IMR-90 (cell line): ENCODE results near the gene NME1. TPM values are rescaled to one million over a fixed set of nuclear protein-coding genes. Genes with fewer than 3 reads are reported as not detected.

Source experiments
- ATAC-seq: fragments of 200-7000 bp; cut with Tn5 transposase; 2 replicates; pipeline ENCODE4 v1.9.1; 2020; ENCODE audit warnings: low read depth, mild to moderate bottlenecking, moderate library complexity
- BruUV-seq: library from RNA; stranded (reverse); fragments of 400-500 nt; replicated peaks from 2 replicates; lab custom pipeline; 2021; lab: Mats Ljungman, UMichigan
- CTCF ChIA-PET: fragments of 300-600 bp; formaldehyde crosslinking; extraction: SDS; loops from one replicate; lab custom pipeline; 2021; ENCODE audit warnings: antibody characterized with exemption; lab: Yijun Ruan, JAX
- POLR2A ChIA-PET: fragments of 300-600 bp; sonication (Branson Sonifier 250); formaldehyde crosslinking; loops from one replicate; lab custom pipeline; 2022; ENCODE audit warnings: antibody characterized with exemption; ENCODE audit not compliant: unreplicated experiment; lab: Charles Lee
- DNase-seq: peaks from one replicate; pipeline ENCODE4 v3.0.0; 2013
- H2AFZ ChIP-seq: replicated peaks from 2 replicates; pipeline ENCODE3; 2013; ENCODE audit warnings: low read length, mild to moderate bottlenecking; ENCODE audit not compliant: poor library complexity
- H2AK5ac ChIP-seq: 2 replicates; pipeline ENCODE4 v1.6.1; 2013; ENCODE audit warnings: low read depth, low read length, inconsistent platforms
- H2AK9ac ChIP-seq: replicated peaks from 2 replicates; pipeline ENCODE3; 2013; ENCODE audit warnings: mild to moderate bottlenecking, low read depth, low read length, moderate library complexity; ENCODE audit not compliant: poor library complexity
- H2BK120ac ChIP-seq: 2 replicates; pipeline ENCODE4 v1.6.1; 2013; ENCODE audit warnings: low read depth, low read length, inconsistent platforms
- H2BK15ac ChIP-seq: 3 replicates; pipeline ENCODE4 v1.6.1; 2013; ENCODE audit warnings: low read depth, low read length, inconsistent platforms
- H2BK20ac ChIP-seq: 2 replicates; pipeline ENCODE4 v1.6.1; 2013; ENCODE audit warnings: low read depth, mild to moderate bottlenecking, inconsistent platforms, low read length, moderate library complexity
- H2BK5ac ChIP-seq: 2 replicates; pipeline ENCODE4 v1.6.1; 2013; ENCODE audit warnings: mild to moderate bottlenecking, low read depth, low read length, inconsistent platforms; ENCODE audit not compliant: poor library complexity, severe bottlenecking
- H3K14ac ChIP-seq: replicated peaks from 2 replicates; pipeline ENCODE4 v1.6.1; 2013; ENCODE audit warnings: low read depth, low read length, inconsistent platforms
- H3K18ac ChIP-seq: 2 replicates; pipeline ENCODE4 v1.6.1; 2013; ENCODE audit warnings: low read depth, low read length, control low read depth
- H3K23ac ChIP-seq: 2 replicates; pipeline ENCODE4 v1.6.1; 2013; ENCODE audit warnings: low read depth, low read length, inconsistent platforms
- H3K27ac ChIP-seq: 2 replicates; pipeline ENCODE4 v1.5.1; 2013; ENCODE audit warnings: mild to moderate bottlenecking, control low read depth, low read length; ENCODE audit not compliant: insufficient read depth
- H3K27me3 ChIP-seq: 2 replicates; pipeline ENCODE4 v1.6.1; 2013; ENCODE audit warnings: low read length; ENCODE audit not compliant: control insufficient read depth, insufficient read depth
- H3K36me3 ChIP-seq: 2 replicates; pipeline ENCODE4 v1.6.1; 2013; ENCODE audit warnings: low read length, mixed read lengths; ENCODE audit not compliant: control insufficient read depth, insufficient read depth
- H3K4ac ChIP-seq: 2 replicates; pipeline ENCODE4 v1.6.1; 2013; ENCODE audit warnings: low read depth, low read length, inconsistent platforms
- H3K4me1 ChIP-seq: 2 replicates; pipeline ENCODE4 v1.6.1; 2013; ENCODE audit warnings: low read length, mixed read lengths; ENCODE audit not compliant: control insufficient read depth, insufficient read depth
- H3K4me2 ChIP-seq: 2 replicates; pipeline ENCODE4 v1.6.1; 2013; ENCODE audit warnings: low read depth, mild to moderate bottlenecking, control low read depth, low read length, moderate library complexity
- H3K4me3 ChIP-seq: 2 replicates; pipeline ENCODE4 v1.5.1; 2013; ENCODE audit warnings: low read depth, mild to moderate bottlenecking, control low read depth, low read length, moderate library complexity; ENCODE audit not compliant: insufficient read depth
- H3K56ac ChIP-seq: 2 replicates; pipeline ENCODE4 v1.6.1; 2013; ENCODE audit warnings: low read length, inconsistent platforms; ENCODE audit not compliant: insufficient read depth; ENCODE audit errors: extremely low read depth
- H3K79me1 ChIP-seq, 2 experiments: 2 replicates each; pipeline ENCODE4 v1.6.1; 2013; ENCODE audit warnings: low read length in 2 of 2, inconsistent platforms in 1 of 2, low read depth in 1 of 2
- H3K9ac ChIP-seq: 2 replicates; pipeline ENCODE4 v1.6.1; 2013; ENCODE audit warnings: low read depth, low read length, control low read depth
- H3K9me1 ChIP-seq: 2 replicates; pipeline ENCODE4 v1.6.1; 2013; ENCODE audit warnings: low read length, inconsistent platforms; ENCODE audit not compliant: insufficient read depth
- H3K9me3 ChIP-seq: 2 replicates; pipeline ENCODE4 v1.6.1; 2013; ENCODE audit warnings: low read length; ENCODE audit not compliant: control insufficient read depth, insufficient read depth
- H4K20me1 ChIP-seq: 2 replicates; pipeline ENCODE4 v1.6.1; 2013; ENCODE audit warnings: low read length, inconsistent platforms; ENCODE audit not compliant: insufficient read depth
- H4K5ac ChIP-seq: 2 replicates; pipeline ENCODE4 v1.6.1; 2013; ENCODE audit warnings: mild to moderate bottlenecking, low read depth, low read length, control low read depth
- H4K8ac ChIP-seq, 2 experiments: 2 replicates each; pipeline ENCODE4 v1.6.1; 2013; ENCODE audit warnings: low read depth in 2 of 2, low read length in 2 of 2, control low read depth in 1 of 2, inconsistent platforms in 1 of 2
- H4K91ac ChIP-seq: 2 replicates; pipeline ENCODE4 v1.6.1; 2013; ENCODE audit warnings: low read depth, low read length, inconsistent platforms; ENCODE audit not compliant: insufficient read depth
- BHLHE40 ChIP-seq: fragments of 150-350 bp; IDR thresholded peaks from 2 replicates; pipeline ENCODE4 v1.6.1; 2016; ENCODE audit warnings: mild to moderate bottlenecking, low read depth, low read length
- CEBPB ChIP-seq: IDR thresholded peaks from 2 replicates; pipeline ENCODE4 v1.6.1; 2012; ENCODE audit warnings: low read depth, low read length, improper control_type of control experiment
- CHD1 ChIP-seq: IDR thresholded peaks from 2 replicates; pipeline ENCODE4 v1.6.1; 2012; ENCODE audit warnings: low read depth, low read length, improper control_type of control experiment
- ELK1 ChIP-seq: fragments of 150-350 bp; IDR thresholded peaks from 2 replicates; pipeline ENCODE4 v1.6.1; 2016; ENCODE audit warnings: low read depth, mild to moderate bottlenecking, low read length, moderate library complexity, borderline replicate concordance
- FOS ChIP-seq: fragments of 150-350 bp; IDR thresholded peaks from 2 replicates; pipeline ENCODE4 v1.6.1; 2016; ENCODE audit warnings: low read depth, low read length
- MAFK ChIP-seq: IDR thresholded peaks from 2 replicates; pipeline ENCODE4 v1.6.1; 2012; ENCODE audit warnings: low read depth, low read length, improper control_type of control experiment
- MAZ ChIP-seq: IDR thresholded peaks from 2 replicates; pipeline ENCODE4 v1.6.1; 2012; ENCODE audit warnings: low read depth, mild to moderate bottlenecking, low read length, improper control_type of control experiment, moderate library complexity, borderline replicate concordance
- MXI1 ChIP-seq: IDR thresholded peaks from 2 replicates; pipeline ENCODE4 v1.6.1; 2012; ENCODE audit warnings: low read depth, mild to moderate bottlenecking, low read length, moderate library complexity, borderline replicate concordance
- NFE2L2 ChIP-seq: fragments of 150-350 bp; IDR thresholded peaks from 2 replicates; pipeline ENCODE4 v1.6.1; 2016; ENCODE audit warnings: low read depth, mild to moderate bottlenecking, low read length
- POLR2A ChIP-seq: IDR thresholded peaks from 2 replicates; pipeline ENCODE4 v1.6.1; 2012; ENCODE audit warnings: mild to moderate bottlenecking, low read depth, low read length
- RCOR1 ChIP-seq: IDR thresholded peaks from 2 replicates; pipeline ENCODE4 v1.6.1; 2012; ENCODE audit warnings: mild to moderate bottlenecking, low read length, improper control_type of control experiment; ENCODE audit not compliant: insufficient replicate concordance
- RFX5 ChIP-seq: IDR thresholded peaks from 2 replicates; pipeline ENCODE4 v1.8.0; 2012; ENCODE audit warnings: low read depth, mild to moderate bottlenecking, low read length, moderate library complexity
- USF2 ChIP-seq: fragments of 150-350 bp; IDR thresholded peaks from 2 replicates; pipeline ENCODE4 v1.6.1; 2017; ENCODE audit warnings: mild to moderate bottlenecking, antibody characterized with exemption, low read length, low read depth
- WGBS, 2 experiments: methylation state at CpG; one replicate each; pipeline versions ENCODE4 v1.1.5 to v1.1.7; 2013; ENCODE audit warnings: missing lambda C conversion rate in 2 of 2; ENCODE audit not compliant: insufficient read length in 1 of 2; ENCODE audit errors: extremely low coverage in 2 of 2; 5-methylcytosine and 5-hydroxymethylcytosine counted together
- dilution Hi-C: fragments of 300-500 bp; cut with HindIII; formaldehyde crosslinking; loops from one replicate; pipeline ENCODE4 v1.14.3; 2018; ENCODE audit warnings: low sequenced_read_pairs; ENCODE audit not compliant: unreplicated experiment
- in situ Hi-C: fragments of 300-500 bp; cut with MboI; formaldehyde crosslinking; loops from 3 replicates; pipeline ENCODE4 v1.14.3; 2019; ENCODE audit warnings: low sequenced_read_pairs, inconsistent platforms, mixed read lengths
- intact Hi-C: fragments of 100-400 bp; cut with micrococcal nuclease; formaldehyde crosslinking; loops from 2 replicates; pipeline ENCODE4 v1.10.0; 2022
- polyA plus RNA-seq, 3 experiments: library from polyadenylated mRNA; depleted of rRNA; stranded (reverse); fragments of >200 nt; gene quantifications; 2 replicates each; pipeline ENCODE4 v1.2.3, GENCODE V29; 2012; ENCODE audit warnings: low replicate concordance in 1 of 3
- total RNA-seq: library from RNA; depleted of rRNA; stranded (reverse); fragments of >200 nt; gene quantifications from 2 replicates; pipeline ENCODE4 v1.2.3, GENCODE V29; 2012

Gene NME1
- total and polyA plus RNA-seq, 2 of the 4 experiments (the other 2 are of a cell fraction), result 311 to 312 TPM

GRCh38 chr17:51170736-51171135 is 17.4 kb downstream of the NME1 start:
- Histone ChIP-seq H2BK5ac (no peak overlapping the region), H4K5ac (no peak overlapping the region), H3K14ac (no peak overlapping the region), H3K9ac (no peak overlapping the region), H3K27ac (no peak overlapping the region), H2BK120ac (no peak overlapping the region), H3K4me3 (no peak overlapping the region), H3K23ac (no peak overlapping the region), H2AFZ (no peak overlapping the region), H3K79me1 (peaks cover 27 to 43% of the 10 kb centered on the region in 2 experiments), H2AK5ac (no peak overlapping the region), H3K4me2 (no peak overlapping the region), H4K91ac (no peak overlapping the region), H3K9me1 (peaks cover 8% of the 10 kb centered on the region; the same call in 1 of the 2 replicates), H4K8ac (no peak overlapping the region), H2AK9ac (no peak overlapping the region), H3K4ac (no peak overlapping the region), H2BK20ac (no peak overlapping the region), H2BK15ac (no peak overlapping the region), H3K9me3 (no peaks in the 10 kb centered on the region), H3K4me1 (peaks cover 4% of the 10 kb centered on the region; the same call in 1 of the 2 replicates), H3K18ac (no peak overlapping the region), H4K20me1 (peaks cover 19% of the 10 kb centered on the region), H3K27me3 (no peaks in the 10 kb centered on the region), H3K56ac (no peak overlapping the region), H3K36me3 (peaks cover 31% of the 10 kb centered on the region)
- BruUV-seq, result no TSS peak
- DNase-seq (no peak), ATAC-seq (no peak)
- intact Hi-C loops (no loop called here), in situ Hi-C loops (no loop called here), dilution Hi-C loops (no loop called here)
- POLR2A ChIA-PET, result no interaction called here
- no CpG with 5 or more reads among the region's 2 CpGs for WGBS, 2 experiments
- no peak for TF ChIP-seq NFE2L2
- no peak for TF ChIP-seq FOS
- no peak for TF ChIP-seq MAZ
- no peak for TF ChIP-seq CEBPB
- TF ChIP-seq RFX5, result no peak
- TF ChIP-seq CHD1, result no peak
- no peak for TF ChIP-seq MXI1
- TF ChIP-seq USF2, result no peak
- TF ChIP-seq MAFK, result no peak
- no peak for TF ChIP-seq POLR2A
- no peak for TF ChIP-seq BHLHE40
- TF ChIP-seq ELK1, result no peak
- TF ChIP-seq RCOR1, result no peak
- CTCF ChIA-PET, result no interaction called here
